ENCODE data around the gene HEXIM2.

- TF ChIP-seq CTCF (conservative IDR thresholded peaks at IDR 0.05; ENCODE audit: low read depth in 2 of 2) (no peak), POLR2AphosphoS5 (IDR thresholded peaks at IDR 0.05; ENCODE audit: low read depth) (peak; percentile 80), JUNB (IDR thresholded peaks at IDR 0.05; ENCODE audit: unreplicated experiment) (no peak)
Observed at GRCh38 chr17:45161288-45162024, at the start of gene HEXIM2.

Measured in GM23338 (cell line).